Adrenal gland (tissue), 5 donors: ENCODE results near the gene BPIFB1.

Source experiments
- POLR2A ChIP-seq, 2 donors: fragments of 450-650 bp; IDR thresholded peaks; one replicate each; pipeline ENCODE4 v1.6.1; 2017; ENCODE audit warnings: antibody characterized with exemption in 2 of 2, mild to moderate bottlenecking in 2 of 2, moderate library complexity in 1 of 2
- TF ChIP-seq, protein P1 (sequence below), 6 experiments: fragments of 450-650 bp in 4 of 6; fragments of 200-600 bp in 2 of 6; sonication (generic) in 1 of 6; IDR thresholded peaks; 1 replicate in 5 of 6; 2 replicates in 1 of 6; pipeline versions ENCODE4 v1.5.1 to v1.8.0; 2016 to 2021; ENCODE audit warnings: antibody characterized with exemption in 6 of 6, mild to moderate bottlenecking in 2 of 6, moderate library complexity in 1 of 6
- donor health status: DM: no; HTN: no; CAD: no.

DNA sequence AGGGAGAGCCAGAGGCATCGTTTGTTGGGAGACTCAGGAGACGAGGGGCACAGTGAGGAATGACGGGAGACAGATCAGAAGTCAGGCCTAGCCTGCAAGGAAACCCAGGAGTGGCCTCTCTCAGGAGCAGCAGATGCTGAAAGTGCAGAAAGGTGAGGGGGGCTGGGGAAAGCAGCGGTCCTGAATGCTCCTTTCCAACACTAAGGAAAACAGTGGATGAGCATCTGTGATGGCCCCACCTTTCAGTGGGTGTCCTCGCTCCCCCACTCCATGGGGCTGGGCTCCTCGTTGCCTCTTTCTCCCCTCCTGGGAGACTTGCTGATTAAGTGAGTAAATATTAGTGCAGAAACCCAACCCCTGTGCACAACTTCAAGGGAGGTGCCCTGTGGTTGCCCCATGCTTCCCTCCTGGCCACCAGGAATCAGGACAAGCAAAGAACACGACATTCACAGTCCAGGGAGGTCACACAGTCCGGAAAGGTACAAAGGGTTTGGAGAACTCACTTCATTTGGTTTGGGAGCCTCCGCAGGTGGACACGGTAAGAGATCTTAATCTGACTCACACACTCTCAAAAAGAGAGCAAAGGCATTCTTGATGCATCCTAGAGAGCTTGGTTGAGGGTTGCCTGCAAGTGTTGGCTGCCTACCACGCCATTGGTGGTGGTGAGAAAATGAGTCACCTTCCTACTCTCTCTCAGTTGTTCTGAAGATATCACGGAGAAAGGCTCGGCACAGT, 9.7 kb upstream of the BPIFB1 start:
- TF ChIP-seq, protein P1, sequence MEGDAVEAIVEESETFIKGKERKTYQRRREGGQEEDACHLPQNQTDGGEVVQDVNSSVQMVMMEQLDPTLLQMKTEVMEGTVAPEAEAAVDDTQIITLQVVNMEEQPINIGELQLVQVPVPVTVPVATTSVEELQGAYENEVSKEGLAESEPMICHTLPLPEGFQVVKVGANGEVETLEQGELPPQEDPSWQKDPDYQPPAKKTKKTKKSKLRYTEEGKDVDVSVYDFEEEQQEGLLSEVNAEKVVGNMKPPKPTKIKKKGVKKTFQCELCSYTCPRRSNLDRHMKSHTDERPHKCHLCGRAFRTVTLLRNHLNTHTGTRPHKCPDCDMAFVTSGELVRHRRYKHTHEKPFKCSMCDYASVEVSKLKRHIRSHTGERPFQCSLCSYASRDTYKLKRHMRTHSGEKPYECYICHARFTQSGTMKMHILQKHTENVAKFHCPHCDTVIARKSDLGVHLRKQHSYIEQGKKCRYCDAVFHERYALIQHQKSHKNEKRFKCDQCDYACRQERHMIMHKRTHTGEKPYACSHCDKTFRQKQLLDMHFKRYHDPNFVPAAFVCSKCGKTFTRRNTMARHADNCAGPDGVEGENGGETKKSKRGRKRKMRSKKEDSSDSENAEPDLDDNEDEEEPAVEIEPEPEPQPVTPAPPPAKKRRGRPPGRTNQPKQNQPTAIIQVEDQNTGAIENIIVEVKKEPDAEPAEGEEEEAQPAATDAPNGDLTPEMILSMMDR (IDR thresholded peaks at IDR 0.05): no peak
- no peak for TF ChIP-seq POLR2A (IDR thresholded peaks at IDR 0.05)
